Measurements from ENCODE around the gene ZDHHC14.
"Not testable (repeated sequence)": the region's sequence is repeated elsewhere in the genome, so short reads cannot be mapped to it uniquely, and the experiment has no call there.

The ZDHHC14 gene

DNA sequence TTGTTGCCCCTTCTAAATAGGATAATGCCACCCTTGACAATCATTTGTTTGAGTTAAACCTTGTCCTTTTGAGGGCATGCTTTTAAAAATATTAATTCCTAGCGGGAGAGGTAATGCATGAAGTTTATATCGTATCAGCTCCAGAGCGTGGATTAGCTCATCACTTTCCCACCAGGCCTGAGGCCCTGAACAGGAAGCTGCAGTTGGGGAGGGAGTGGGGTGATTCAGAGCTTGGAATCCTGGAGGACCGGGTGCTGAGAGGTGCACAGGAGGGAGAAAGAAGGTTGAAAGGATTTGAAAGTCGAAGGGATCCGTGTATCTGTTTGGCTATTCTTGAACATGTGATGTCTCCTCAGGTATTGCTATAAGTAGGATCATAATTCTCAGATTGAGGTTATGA lies 25.0 kb downstream of the ZDHHC14 start:
- H2AFZ ChIP-seq (ENCODE audit: low read length, unreplicated experiment) = no peak overlapping the region
- no peaks in the 10 kb centered on the region for H3K27me3 ChIP-seq (ENCODE audit: insufficient read depth, low read length)
- H3K36me3 ChIP-seq (ENCODE audit: insufficient read depth, low read length) = no peaks in the 10 kb centered on the region
- no peaks in the 10 kb centered on the region for H3K79me2 ChIP-seq (ENCODE audit: control insufficient read depth, insufficient read depth, low read length, unreplicated experiment)
- no peak overlapping the region for H3K27ac ChIP-seq (ENCODE audit: low read depth, low read length)
- H3K4me3 ChIP-seq (ENCODE audit: low read depth, low read length) = no peak overlapping the region
- H3K4me1 ChIP-seq (ENCODE audit: control insufficient read depth, insufficient read depth, low read length, unreplicated experiment) = no peaks in the 10 kb centered on the region

DNA sequence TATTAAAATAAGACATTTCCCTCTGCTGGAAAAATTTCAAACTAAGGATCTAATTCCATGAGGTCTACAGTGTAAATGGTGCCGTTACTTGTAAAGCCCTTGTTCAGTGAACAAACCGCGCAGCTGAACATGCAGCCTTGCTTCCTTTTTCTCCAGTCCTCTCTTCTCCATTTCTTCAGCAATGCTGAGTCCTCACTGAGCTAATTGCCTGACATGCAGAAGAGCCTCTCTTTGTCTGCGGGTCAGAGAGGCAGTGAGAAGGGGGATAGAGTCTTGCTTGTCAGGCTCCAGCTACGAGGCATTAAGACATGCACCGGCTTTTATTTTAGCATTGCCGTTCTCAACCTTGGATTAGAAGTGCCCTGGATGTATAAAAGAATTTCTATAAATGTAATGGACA lies 25.7 kb downstream of the ZDHHC14 start:
- no peaks in the 10 kb centered on the region for H3K36me3 ChIP-seq (ENCODE audit: insufficient read depth, low read length)
- H3K27ac ChIP-seq (ENCODE audit: low read depth, low read length) = no peak overlapping the region
- H3K79me2 ChIP-seq (ENCODE audit: control insufficient read depth, insufficient read depth, low read length, unreplicated experiment) = no peaks in the 10 kb centered on the region
- no peaks in the 10 kb centered on the region for H3K4me1 ChIP-seq (ENCODE audit: control insufficient read depth, insufficient read depth, low read length, unreplicated experiment)
- no peak overlapping the region for H2AFZ ChIP-seq (ENCODE audit: low read length, unreplicated experiment)
- H3K4me3 ChIP-seq (ENCODE audit: low read depth, low read length) = no peak overlapping the region
- H3K27me3 ChIP-seq (ENCODE audit: insufficient read depth, low read length) = no peaks in the 10 kb centered on the region

DNA sequence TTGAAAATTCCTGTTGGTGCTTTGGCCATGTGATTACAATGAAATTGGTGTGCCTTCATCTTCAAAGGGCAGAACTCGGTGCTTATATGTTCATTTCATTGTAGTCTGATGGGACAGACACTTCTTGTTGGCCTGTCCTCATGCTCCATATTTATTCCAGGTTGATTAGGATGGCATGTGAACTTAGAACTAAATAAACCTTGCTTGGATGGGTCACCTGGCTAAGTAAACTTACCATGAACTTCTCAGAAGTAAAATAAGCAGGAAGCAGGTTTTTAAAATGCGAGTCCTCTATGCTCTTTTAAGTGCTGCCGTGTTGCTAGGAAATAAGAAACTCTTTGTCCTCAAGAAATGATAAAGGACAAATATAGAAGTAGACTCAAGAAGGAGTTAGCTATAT lies 26.7 kb downstream of the ZDHHC14 start:
- Histone ChIP-seq H3K4me3 (ENCODE audit: low read depth, low read length) (no peak overlapping the region), H3K79me2 (ENCODE audit: control insufficient read depth, insufficient read depth, low read length, unreplicated experiment) (no peaks in the 10 kb centered on the region), H3K36me3 (ENCODE audit: insufficient read depth, low read length) (no peaks in the 10 kb centered on the region), H3K27me3 (ENCODE audit: insufficient read depth, low read length) (no peaks in the 10 kb centered on the region), H3K27ac (ENCODE audit: low read depth, low read length) (no peak overlapping the region), H3K4me1 (ENCODE audit: control insufficient read depth, insufficient read depth, low read length, unreplicated experiment) (no peaks in the 10 kb centered on the region), H2AFZ (ENCODE audit: low read length, unreplicated experiment) (no peak overlapping the region)

DNA sequence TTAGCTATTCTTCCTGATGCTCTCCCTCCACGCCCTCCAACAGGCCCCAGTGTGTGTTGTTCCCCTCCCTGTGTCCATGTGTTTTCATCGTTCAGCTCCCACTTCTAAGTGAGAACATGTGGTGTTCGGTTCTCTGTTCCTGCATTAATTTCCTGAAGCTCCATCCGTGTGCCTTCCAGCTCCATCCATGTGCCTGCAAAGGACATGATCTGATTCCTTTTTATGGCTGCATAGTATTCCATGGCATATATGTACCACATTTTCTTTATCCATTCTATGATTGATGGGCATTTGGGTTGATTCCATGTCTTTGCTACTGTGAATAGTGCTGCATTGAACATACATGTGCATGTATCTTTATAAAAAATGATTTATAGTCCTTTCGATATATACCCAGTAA lies 27.4 kb downstream of the ZDHHC14 start:
- not testable (repeated sequence) for H2AFZ ChIP-seq (ENCODE audit: low read length, unreplicated experiment); H3K4me3 ChIP-seq (ENCODE audit: low read depth, low read length); H3K27me3 ChIP-seq (ENCODE audit: insufficient read depth, low read length); H3K36me3 ChIP-seq (ENCODE audit: insufficient read depth, low read length); H3K27ac ChIP-seq (ENCODE audit: low read depth, low read length); H3K79me2 ChIP-seq (ENCODE audit: control insufficient read depth, insufficient read depth, low read length, unreplicated experiment); H3K4me1 ChIP-seq (ENCODE audit: control insufficient read depth, insufficient read depth, low read length, unreplicated experiment)

DNA sequence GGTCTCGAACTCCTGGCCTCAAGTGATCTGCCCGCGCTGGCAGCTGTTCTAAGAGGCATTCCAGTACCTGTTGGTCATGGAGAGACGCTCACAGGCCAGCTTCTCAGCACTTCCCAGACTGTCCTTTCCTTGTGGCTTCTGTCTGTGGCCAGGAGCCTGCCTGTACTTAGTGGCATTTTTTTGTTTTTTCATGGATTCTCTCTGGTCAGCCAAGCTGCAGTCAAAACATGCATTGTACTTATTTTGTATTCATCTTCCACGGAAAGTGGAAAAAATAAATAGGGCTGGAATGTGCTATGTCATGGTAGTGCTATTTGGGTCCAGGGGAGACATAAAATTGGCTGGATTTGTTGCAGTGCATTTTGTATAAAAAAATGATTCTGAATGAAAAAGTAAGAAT lies 29.1 kb downstream of the ZDHHC14 start:
- Histone ChIP-seq H3K79me2 (ENCODE audit: control insufficient read depth, insufficient read depth, low read length, unreplicated experiment) (no peaks in the 10 kb centered on the region), H3K4me3 (ENCODE audit: low read depth, low read length) (no peak overlapping the region), H3K27me3 (ENCODE audit: insufficient read depth, low read length) (no peaks in the 10 kb centered on the region), H3K36me3 (ENCODE audit: insufficient read depth, low read length) (no peaks in the 10 kb centered on the region), H2AFZ (ENCODE audit: low read length, unreplicated experiment) (no peak overlapping the region), H3K27ac (ENCODE audit: low read depth, low read length) (no peak overlapping the region), H3K4me1 (ENCODE audit: control insufficient read depth, insufficient read depth, low read length, unreplicated experiment) (no peaks in the 10 kb centered on the region)

DNA sequence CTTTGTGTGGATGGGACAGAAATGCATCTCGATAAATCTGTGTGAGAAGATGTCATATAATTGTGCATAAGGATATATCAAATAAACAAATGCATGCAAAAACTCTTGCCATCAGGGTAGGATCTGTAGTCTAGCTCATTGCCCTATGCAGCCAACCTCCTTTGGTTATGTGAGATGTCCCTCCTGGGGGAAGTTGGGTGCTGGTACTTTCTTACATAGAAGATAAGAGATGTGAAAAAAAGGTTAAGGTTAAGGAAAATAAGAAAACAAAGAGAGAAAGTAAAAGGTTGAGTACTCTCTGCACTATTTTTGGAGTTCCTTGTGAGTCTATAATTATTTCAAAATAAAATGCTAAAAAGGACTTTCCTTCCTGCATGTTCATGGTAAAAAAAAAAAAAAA lies 30.4 kb downstream of the ZDHHC14 start:
- H3K79me2 ChIP-seq (ENCODE audit: control insufficient read depth, insufficient read depth, low read length, unreplicated experiment) = no peaks in the 10 kb centered on the region
- no peak overlapping the region for H3K27ac ChIP-seq (ENCODE audit: low read depth, low read length)
- H3K4me1 ChIP-seq (ENCODE audit: control insufficient read depth, insufficient read depth, low read length, unreplicated experiment) = no peaks in the 10 kb centered on the region
- H3K36me3 ChIP-seq (ENCODE audit: insufficient read depth, low read length) = no peaks in the 10 kb centered on the region
- H3K27me3 ChIP-seq (ENCODE audit: insufficient read depth, low read length) = no peaks in the 10 kb centered on the region
- H3K4me3 ChIP-seq (ENCODE audit: low read depth, low read length) = no peak overlapping the region
- no peak overlapping the region for H2AFZ ChIP-seq (ENCODE audit: low read length, unreplicated experiment)

DNA sequence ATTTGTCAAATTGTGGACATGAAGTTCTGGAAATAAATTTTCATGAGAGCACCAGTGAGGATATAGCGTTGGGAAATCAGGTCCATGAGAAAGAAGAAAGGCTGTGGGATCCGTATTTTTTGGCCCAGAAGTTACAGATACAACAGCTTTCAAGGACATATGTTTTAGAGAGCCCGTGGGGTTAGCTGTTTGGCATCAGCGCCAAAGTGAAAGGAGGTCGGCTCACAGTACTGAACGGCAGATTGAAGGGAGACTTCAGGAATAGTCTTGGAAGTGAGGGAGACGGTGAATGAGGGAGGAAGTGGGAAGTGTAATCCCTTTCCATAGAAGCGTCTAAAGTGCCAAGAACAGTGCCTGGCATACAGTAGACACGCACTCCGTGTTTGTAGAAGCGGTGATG lies 31.8 kb downstream of the ZDHHC14 start:
- Histone ChIP-seq H3K79me2 (ENCODE audit: control insufficient read depth, insufficient read depth, low read length, unreplicated experiment) (no peaks in the 10 kb centered on the region), H3K36me3 (ENCODE audit: insufficient read depth, low read length) (no peaks in the 10 kb centered on the region), H3K4me3 (ENCODE audit: low read depth, low read length) (no peak overlapping the region), H2AFZ (ENCODE audit: low read length, unreplicated experiment) (no peak overlapping the region), H3K27me3 (ENCODE audit: insufficient read depth, low read length) (no peaks in the 10 kb centered on the region), H3K4me1 (ENCODE audit: control insufficient read depth, insufficient read depth, low read length, unreplicated experiment) (no peaks in the 10 kb centered on the region), H3K27ac (ENCODE audit: low read depth, low read length) (no peak overlapping the region)

DNA sequence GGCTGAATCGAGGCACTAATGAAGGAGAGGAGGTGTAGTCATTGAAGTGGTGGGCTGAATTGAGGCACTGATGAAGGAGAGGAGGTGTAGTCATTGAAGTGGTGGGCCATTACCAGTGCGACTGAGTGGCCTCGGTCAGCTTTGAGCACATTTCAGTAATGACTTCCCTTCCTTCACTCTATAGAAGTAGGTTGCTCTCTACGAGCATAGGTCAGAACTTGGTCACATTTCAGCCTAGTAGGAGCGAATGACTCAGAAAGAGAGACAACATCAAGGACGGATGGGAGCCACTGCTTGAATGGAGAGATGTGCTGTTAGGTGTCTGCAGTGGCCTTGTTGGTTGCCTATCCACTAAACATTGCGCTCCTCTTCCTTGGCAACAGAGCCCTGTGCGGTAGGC lies 39.5 kb downstream of the ZDHHC14 start:
- H2AFZ ChIP-seq (ENCODE audit: low read length, unreplicated experiment) = no peak overlapping the region
- H3K27me3 ChIP-seq (ENCODE audit: insufficient read depth, low read length) = no peaks in the 10 kb centered on the region
- no peaks in the 10 kb centered on the region for H3K79me2 ChIP-seq (ENCODE audit: control insufficient read depth, insufficient read depth, low read length, unreplicated experiment)
- H3K27ac ChIP-seq (ENCODE audit: low read depth, low read length) = no peak overlapping the region
- H3K36me3 ChIP-seq (ENCODE audit: insufficient read depth, low read length) = no peaks in the 10 kb centered on the region
- no peak overlapping the region for H3K4me3 ChIP-seq (ENCODE audit: low read depth, low read length)
- no peaks in the 10 kb centered on the region for H3K4me1 ChIP-seq (ENCODE audit: control insufficient read depth, insufficient read depth, low read length, unreplicated experiment)

DNA sequence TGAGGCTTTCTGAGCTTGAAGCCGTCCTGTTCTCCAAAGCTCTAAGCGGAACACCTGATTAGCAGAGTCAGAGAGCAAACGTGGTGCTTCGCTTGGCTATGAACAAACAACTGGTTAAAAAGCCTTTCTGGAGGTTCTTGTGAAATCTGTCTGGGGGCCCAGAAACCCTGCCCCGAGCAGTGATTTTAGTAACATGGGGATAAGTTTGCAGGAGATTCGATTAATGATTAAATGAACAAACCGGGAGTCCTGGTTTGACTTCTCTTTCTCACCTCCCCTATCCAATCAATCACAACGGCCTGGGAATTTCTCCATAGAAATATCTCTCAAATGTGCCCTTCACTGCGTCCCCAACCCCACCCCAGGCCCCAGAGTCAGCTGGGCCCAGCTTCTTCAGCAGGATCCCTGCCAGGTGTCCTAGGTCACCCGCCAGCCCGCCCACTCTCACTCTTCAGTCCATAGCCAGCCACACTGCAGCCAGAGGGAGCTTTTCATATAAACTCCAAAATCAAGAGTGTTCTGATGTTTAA lies 43.6 kb downstream of the ZDHHC14 start:
- no peak overlapping the region for H3K4me3 ChIP-seq (ENCODE audit: low read depth, low read length)
- no peaks in the 10 kb centered on the region for H3K36me3 ChIP-seq (ENCODE audit: insufficient read depth, low read length)
- H2AFZ ChIP-seq (ENCODE audit: low read length, unreplicated experiment) = no peak overlapping the region
- H3K27ac ChIP-seq (ENCODE audit: low read depth, low read length) = no peak overlapping the region
- H3K79me2 ChIP-seq (ENCODE audit: control insufficient read depth, insufficient read depth, low read length, unreplicated experiment) = no peaks in the 10 kb centered on the region
- H3K27me3 ChIP-seq (ENCODE audit: insufficient read depth, low read length) = no peaks in the 10 kb centered on the region
- H3K4me1 ChIP-seq (ENCODE audit: control insufficient read depth, insufficient read depth, low read length, unreplicated experiment) = no peaks in the 10 kb centered on the region

DNA sequence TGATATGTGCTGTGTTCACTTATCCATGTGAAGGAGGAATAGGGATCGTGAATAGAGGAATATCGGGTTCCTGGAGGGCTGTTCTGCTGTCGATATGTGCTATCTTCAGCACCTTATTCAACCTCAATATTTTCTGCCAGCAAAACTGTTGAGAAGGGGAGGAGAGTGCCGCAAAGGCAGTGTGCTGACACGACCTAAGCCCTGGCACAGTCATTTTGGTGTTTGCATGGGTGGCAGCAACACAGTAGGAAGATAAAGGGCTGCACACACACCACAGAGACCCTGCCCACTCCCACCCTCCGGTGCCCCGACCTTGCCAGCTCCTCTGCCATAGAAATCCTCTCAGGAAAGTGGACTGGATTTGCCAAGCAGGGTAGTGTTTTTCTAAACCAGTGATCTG lies 47.0 kb downstream of the ZDHHC14 start:
- Histone ChIP-seq H2AFZ (ENCODE audit: low read length, unreplicated experiment) (no peak overlapping the region), H3K27me3 (ENCODE audit: insufficient read depth, low read length) (no peaks in the 10 kb centered on the region), H3K79me2 (ENCODE audit: control insufficient read depth, insufficient read depth, low read length, unreplicated experiment) (no peaks in the 10 kb centered on the region), H3K4me1 (ENCODE audit: control insufficient read depth, insufficient read depth, low read length, unreplicated experiment) (no peaks in the 10 kb centered on the region), H3K27ac (ENCODE audit: low read depth, low read length) (no peak overlapping the region), H3K4me3 (ENCODE audit: low read depth, low read length) (no peak overlapping the region), H3K36me3 (ENCODE audit: insufficient read depth, low read length) (no peaks in the 10 kb centered on the region)

DNA sequence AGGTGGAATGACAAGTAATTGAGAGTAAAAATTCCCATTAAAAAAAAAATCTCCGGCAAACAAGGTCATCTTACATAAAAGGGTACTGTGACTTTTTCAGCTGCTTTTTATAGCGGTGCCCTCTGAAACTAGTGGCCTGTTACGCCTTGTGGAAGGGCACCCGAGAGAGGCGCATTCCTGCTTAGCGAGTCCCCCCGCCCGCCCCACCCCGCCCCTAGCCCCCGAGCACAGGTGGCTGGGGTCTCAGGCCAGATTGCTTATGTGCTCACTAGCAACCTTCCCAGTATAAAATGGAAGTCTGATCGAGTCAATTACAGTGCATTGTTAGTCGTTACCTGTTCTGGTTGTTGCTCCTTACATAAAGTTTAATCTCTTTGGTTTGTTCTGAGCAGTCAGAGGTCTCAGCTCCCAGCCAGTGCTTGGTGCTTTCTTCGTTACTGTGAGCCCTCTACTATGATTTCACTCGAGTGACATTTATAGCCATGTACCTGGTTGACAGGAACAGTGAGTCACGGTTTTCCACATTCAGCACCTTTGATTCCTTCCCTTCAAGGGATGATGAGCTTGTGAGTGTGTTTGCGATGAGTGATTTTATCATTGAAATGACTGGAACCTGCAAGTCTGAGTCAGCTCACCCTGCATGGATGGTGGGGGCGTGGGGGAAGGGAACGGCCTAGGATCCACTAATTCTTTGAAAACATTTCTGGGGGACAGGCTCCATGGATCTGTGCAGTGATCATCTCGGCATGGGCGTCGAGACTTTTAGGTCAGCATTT lies 47.6 kb downstream of the ZDHHC14 start:
- no peaks in the 10 kb centered on the region for H3K36me3 ChIP-seq (ENCODE audit: insufficient read depth, low read length)
- H3K79me2 ChIP-seq (ENCODE audit: control insufficient read depth, insufficient read depth, low read length, unreplicated experiment) = no peaks in the 10 kb centered on the region
- no peaks in the 10 kb centered on the region for H3K4me1 ChIP-seq (ENCODE audit: control insufficient read depth, insufficient read depth, low read length, unreplicated experiment)
- H3K27me3 ChIP-seq (ENCODE audit: insufficient read depth, low read length) = no peaks in the 10 kb centered on the region
- H2AFZ ChIP-seq (ENCODE audit: low read length, unreplicated experiment) = no peak overlapping the region
- H3K27ac ChIP-seq (ENCODE audit: low read depth, low read length) = no peak overlapping the region
- no peak overlapping the region for H3K4me3 ChIP-seq (ENCODE audit: low read depth, low read length)

Data from ACC112 (cell line).